GM12873 (cell line): ENCODE data around the gene DENND1C.

ENCODE experiments used
- CTCF ChIP-seq: IDR thresholded peaks from 2 replicates; pipeline ENCODE4 v1.5.1; 2012; ENCODE audit warnings: low read depth, mild to moderate bottlenecking, moderate library complexity, low read length, control low read depth; ENCODE audit not compliant: insufficient read depth; ENCODE audit errors: missing control alignments

Gene DENND1C

DNA sequence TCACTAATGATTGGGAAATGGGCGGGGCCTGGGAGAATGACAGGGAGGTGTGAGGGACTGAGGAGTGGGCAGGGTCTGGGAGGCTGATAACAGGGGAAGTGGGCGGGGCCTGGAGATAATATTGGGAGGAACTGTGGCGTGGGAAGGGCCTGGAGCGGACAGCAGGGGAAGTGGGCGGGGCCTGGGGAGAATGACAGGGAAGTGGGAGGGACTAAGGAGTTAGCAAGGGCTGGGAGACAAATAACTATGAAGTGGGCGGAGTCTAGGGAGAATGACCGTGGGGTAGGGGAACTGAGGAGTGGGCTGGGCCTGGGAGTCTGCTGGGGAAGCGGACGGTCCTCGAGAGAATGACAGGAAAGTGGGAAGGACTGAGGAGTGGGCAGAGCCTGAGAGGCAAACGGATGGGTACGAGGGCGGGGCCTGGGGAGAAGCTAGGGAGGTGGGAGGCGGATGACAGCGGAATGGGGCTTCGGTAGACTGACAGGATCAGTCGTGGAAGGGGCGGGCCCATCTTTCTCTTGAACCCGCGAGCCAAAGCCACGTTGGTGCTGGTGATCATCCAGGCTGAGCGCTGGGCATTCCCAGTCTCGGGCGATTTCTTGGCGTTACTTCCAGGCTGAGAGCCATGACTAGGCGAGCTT lies 34.6 kb upstream of the DENND1C start:
- no peak for TF ChIP-seq CTCF

DNA sequence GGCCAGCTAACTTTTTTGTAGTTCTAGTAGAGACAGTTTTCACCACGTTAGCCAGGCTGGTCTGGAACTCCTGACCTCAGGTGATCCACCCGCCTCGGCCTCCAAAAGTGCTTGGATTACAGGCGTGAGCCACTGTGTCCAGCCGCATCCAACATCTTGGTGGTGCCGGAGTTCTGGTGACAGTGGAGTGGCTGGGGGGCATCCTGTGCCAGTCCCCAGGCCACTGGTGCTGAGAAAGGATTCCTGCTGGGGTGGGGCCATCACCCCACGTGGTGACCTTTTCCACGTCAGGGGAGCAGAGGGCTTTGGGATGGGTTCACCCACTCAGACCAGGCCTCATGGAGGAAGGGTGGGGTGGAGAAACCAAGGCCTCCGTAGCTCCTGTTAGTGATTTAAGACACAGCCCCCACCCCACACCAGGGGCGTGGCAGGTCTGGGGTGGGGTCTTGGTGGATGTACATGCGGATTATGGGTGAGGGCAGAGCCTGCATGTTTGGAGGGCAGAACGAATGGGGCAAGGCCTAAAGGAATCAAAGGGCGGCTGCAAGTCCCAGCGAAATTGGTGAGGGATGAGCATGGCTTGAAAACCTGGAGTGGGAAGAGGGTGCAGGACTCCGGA lies 33.4 kb upstream of the DENND1C start:
- no peak for TF ChIP-seq CTCF

DNA sequence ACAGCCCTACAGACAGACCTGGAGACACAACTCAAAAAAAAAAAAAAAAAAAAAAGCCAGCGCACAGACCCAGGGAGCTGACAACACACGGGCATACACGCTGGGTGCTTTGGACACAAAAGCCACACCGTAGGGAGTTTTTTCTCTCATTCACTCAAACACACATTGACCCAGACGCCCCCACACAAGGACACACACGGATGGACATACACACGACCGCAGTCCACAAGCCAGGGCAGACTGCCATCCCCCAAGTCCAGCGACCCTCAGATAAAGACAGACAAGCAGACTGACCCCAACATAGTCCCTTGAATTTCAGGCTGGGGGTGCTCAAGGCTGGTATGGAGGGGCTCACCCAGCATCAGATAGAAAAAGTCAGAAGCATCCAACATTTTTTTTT lies 32.5 kb upstream of the DENND1C start:
- no peak for TF ChIP-seq CTCF

DNA sequence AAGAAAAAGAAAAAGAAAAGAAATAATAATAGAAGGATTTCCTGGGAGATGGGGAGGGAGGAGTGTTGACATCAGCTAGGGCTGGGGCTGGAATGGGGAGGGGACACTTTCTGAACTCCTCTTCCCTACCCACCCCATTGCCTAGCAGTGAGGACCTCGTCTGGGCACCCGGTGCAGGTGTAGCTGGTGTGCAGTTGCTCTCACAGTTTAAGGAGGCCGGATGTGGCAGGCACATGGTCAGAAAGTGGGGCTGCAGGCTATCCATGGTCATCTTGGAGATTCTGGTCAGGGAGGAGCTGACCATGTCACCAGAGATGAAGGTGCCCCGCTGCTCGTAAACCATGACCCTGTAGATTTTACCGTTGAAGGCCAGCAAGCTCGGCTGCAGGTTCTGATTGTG lies 29.0 kb upstream of the DENND1C start:
- no peak for TF ChIP-seq CTCF

DNA sequence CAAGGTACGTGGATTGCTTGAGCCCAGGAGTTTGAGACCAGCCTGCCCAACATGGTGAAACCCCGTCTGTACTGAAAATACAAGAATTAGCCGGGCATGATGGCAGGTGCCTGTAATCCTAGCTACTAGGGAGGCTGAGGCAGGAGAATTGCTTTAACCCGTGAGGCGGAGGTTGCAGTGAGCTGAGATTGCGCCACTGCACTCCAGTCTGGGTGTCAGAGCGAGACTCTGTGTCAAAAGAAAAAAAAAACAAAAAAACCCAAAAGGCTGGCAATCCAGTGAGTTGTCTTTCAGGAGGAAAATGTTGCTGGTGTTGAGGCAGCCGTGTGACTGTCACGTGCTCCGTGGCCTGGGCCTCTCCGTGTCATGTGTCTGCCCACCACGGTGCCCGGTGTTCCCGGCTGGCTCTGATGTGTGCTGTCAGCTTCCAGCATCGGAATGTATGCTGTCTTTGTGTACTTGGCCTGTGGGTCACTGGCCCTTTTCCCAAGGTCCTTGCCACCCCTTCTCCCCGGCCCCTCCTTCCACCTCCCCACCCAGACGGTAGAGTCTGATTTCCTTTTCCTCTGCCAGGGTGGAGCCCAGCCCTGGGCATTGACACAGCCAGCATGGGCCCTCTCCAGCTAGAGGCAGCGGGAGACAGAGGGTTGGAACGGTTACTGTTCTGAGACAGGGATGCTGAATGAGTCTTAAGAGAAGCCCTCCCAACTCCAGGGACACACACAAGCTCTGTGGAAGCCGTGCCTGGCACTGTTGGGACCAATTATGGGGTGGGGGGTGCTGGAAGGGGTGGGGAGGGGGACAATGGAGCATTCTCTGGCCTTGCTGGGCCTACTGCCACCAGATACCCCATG lies 27.8 kb upstream of the DENND1C start:
- no peak for TF ChIP-seq CTCF

DNA sequence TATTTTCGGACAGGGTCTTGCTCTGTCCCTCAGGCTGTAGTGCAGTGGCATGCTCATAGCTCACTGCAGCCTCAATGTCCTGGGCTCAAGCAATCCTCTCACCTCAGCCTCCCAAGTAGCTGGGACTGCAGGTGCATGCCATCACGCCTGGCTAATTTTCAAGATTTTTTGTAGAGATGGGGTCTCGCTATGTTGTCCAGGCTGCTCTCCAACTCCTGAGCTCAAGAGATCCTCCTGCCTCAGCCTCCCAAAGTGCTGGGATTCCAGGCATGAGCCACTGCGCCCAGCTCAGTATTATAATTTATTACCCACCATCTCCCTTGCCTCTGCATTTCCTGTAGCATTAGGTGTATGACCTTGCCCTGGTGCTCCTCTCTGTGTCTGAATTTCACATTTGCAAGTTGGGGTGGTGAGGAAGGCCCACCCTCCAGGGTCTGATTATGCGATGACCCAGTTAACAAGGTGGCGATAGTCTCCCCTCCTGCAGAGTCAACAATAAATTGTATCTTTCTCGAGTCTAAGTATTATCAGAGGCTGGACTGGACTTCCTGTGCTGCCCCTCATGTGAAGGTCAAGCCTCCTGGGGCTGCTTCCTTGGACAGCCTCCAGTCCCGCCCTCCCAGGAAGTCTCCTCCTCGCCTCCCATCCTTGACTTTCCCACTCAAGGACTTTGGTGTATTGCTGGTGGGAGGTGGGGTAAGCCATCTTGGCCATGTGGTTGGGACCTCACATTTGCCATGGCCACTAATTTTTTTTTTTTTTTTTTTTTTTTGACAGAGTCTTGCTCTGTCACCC lies 22.0 kb upstream of the DENND1C start:
- no peak for TF ChIP-seq CTCF
